Activated naive CD4-positive, alpha-beta T cell treated with anti-CD3 and anti-CD28 coated beads for 36 hours (primary cell): Measurements from ENCODE around the gene LINGO4. TPM values are rescaled to one million over a fixed set of nuclear protein-coding genes. Genes with fewer than 3 reads are reported as not detected.
A peak's percentile ranks its signal among the peaks of the same experiment; 100 is the strongest.
"Not testable (repeated sequence)": the region's sequence is repeated elsewhere in the genome, so short reads cannot be mapped to it uniquely, and the experiment has no call there.

Source experiments
- CTCF ChIA-PET: fragments of 350-600 bp; sonication (Branson Sonifier 250); formaldehyde crosslinking; loops from one replicate; lab custom pipeline; 2021; ENCODE audit warnings: antibody characterized with exemption; lab: Charles Lee
- DNase-seq: peaks from one replicate; pipeline ENCODE4 v3.0.0-alpha.2; 2020
- H3K27ac Mint-ChIP-seq: one replicate; pipeline ENCODE4 v1.8.0; 2021; ENCODE audit warnings: mild to moderate bottlenecking, mixed read lengths
- H3K27me3 Mint-ChIP-seq: one replicate; pipeline ENCODE4 v1.8.0; 2021; ENCODE audit warnings: low read depth, mixed read lengths
- H3K36me3 Mint-ChIP-seq: one replicate; pipeline ENCODE4 v1.8.0; 2021; ENCODE audit warnings: low read depth, mixed read lengths
- H3K4me1 Mint-ChIP-seq: one replicate; pipeline ENCODE4 v1.8.0; 2021; ENCODE audit warnings: low read depth, mixed read lengths
- H3K4me3 Mint-ChIP-seq: one replicate; pipeline ENCODE4 v1.8.0; 2021; ENCODE audit warnings: mild to moderate bottlenecking, moderate library complexity, mixed read lengths
- H3K9me3 Mint-ChIP-seq: one replicate; pipeline ENCODE4 v1.8.0; 2021; ENCODE audit warnings: mixed read lengths
- intact Hi-C: fragments of 100-400 bp; cut with micrococcal nuclease; formaldehyde crosslinking; loops from one replicate; pipeline ENCODE4 v1.15.1; 2023
- total RNA-seq, 2 experiments: library from RNA; stranded (reverse); gene quantifications; one replicate each; pipeline ENCODE4 v1.2.3, GENCODE V29; 2021

Gene LINGO4
- total RNA-seq, 2 experiments from 2014 or later: 0.07 TPM; not detected in 1

GRCh38 chr1:151775894-151776664 is 29.1 kb downstream of the LINGO4 start:
- Mint-ChIP-seq H3K9me3 (no peaks in the 10 kb centered on the region), H3K27me3 (no peaks in the 10 kb centered on the region), H3K4me1 (no peaks in the 10 kb centered on the region), H3K27ac (no peak overlapping the region), H3K4me3 (no peak overlapping the region), H3K36me3 (peaks cover 15% of the 10 kb centered on the region)
- intact Hi-C loops: no loop called here
- no peak for DNase-seq
- CTCF ChIA-PET: interaction anchor here (1.1 kb wide), 1 partner anchor 60 kb away, joined by 3 read pairs; no protein-coding TSS in a partner anchor

GRCh38 chr1:151774256-151774922 is 30.8 kb downstream of the LINGO4 start:
- intact Hi-C loops: no loop called here
- Mint-ChIP-seq H3K27me3 (no peaks in the 10 kb centered on the region), H3K4me1 (no peaks in the 10 kb centered on the region), H3K4me3 (no peak overlapping the region), H3K27ac (no peak overlapping the region), H3K9me3 (no peaks in the 10 kb centered on the region), H3K36me3 (peaks cover 15% of the 10 kb centered on the region)
- DNase-seq: no peak
- CTCF ChIA-PET: interaction anchor here (0.6 to 1.6 kb wide), 4 partner anchors 15 to 62 kb away, joined by 3 to 5 read pairs (median 4); partner anchors contain the start of genes LINGO4 and TDRKH

- DNase-seq: no peak
- Mint-ChIP-seq H3K9me3 (no peaks in the 10 kb centered on the region), H3K4me1 (no peaks in the 10 kb centered on the region), H3K27me3 (no peaks in the 10 kb centered on the region), H3K4me3 (no peak overlapping the region), H3K36me3 (peaks cover 11% of the 10 kb centered on the region), H3K27ac (no peak overlapping the region)
- intact Hi-C loops: no loop called here
- CTCF ChIA-PET: interaction anchor here (0.6 to 1.6 kb wide), 2 partner anchors 16 to 63 kb away, joined by 3 to 5 read pairs; no protein-coding TSS in a partner anchor
These were observed 31.5 kb downstream of the LINGO4 start for GRCh38 chr1:151773702-151774101.

DNA sequence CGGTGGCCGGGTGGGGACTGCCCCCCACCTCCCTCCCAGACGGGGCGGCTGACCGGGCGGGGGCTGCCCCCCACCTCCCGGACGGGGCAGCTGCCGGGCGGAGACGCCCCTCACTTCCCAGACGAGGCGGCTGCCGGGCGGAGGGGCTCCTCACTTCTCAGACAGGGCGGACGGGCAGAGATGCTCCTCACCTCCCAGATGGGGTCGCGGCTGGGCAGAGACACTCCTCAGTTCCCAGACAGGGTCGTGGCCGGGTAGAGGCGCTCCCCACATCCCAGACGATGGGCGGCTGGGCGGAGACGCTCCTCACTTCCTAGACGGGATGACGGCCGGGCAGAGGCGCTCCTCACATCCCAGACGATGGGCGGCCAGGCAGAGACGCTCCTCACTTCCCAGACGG is 35.9 kb downstream of the LINGO4 start:
- DNase-seq, H3K36me3 Mint-ChIP-seq, H3K4me3 Mint-ChIP-seq, H3K9me3 Mint-ChIP-seq, H3K27ac Mint-ChIP-seq, H3K4me1 Mint-ChIP-seq, CTCF ChIA-PET, H3K27me3 Mint-ChIP-seq: not testable (repeated sequence)
- intact Hi-C loops: loop anchor here (10.0 kb wide), 1 partner anchor 116 kb away; no protein-coding TSS in a partner anchor

- H3K27me3 Mint-ChIP-seq, CTCF ChIA-PET, H3K27ac Mint-ChIP-seq, H3K36me3 Mint-ChIP-seq, H3K4me1 Mint-ChIP-seq, DNase-seq, H3K9me3 Mint-ChIP-seq, H3K4me3 Mint-ChIP-seq: not testable (repeated sequence)
- intact Hi-C loops: loop anchor here (10.0 kb wide), 1 partner anchor 116 kb away; no protein-coding TSS in a partner anchor
These were observed 36.7 kb downstream of the LINGO4 start for GRCh38 chr1:151768351-151769066.

DNA sequence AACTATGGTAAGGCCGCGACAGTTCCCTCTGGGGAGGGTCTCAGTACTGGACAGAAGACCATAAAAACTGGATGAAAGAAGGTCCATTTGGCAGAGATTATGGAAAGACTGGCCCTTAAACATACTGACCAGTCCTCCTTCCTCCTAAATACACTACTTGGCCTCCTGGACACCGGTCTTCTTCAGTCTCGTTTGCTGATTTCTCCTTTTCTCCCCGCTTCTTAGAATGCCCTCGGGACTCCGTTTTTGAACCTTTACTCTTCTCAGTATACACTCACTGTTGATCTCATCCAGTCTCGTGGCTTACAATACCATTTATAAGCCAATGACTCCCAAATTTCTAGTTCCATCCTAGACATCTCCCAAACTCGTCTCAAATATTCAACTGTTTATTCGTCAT is 41.2 kb downstream of the LINGO4 start:
- no peak for DNase-seq
- peaks cover 14% of the 10 kb centered on the region for H3K36me3 Mint-ChIP-seq
- H3K27me3 Mint-ChIP-seq: no peaks in the 10 kb centered on the region
- H3K9me3 Mint-ChIP-seq: no peaks in the 10 kb centered on the region
- intact Hi-C loops: loop anchor here (1.0 to 10.0 kb wide), 5 partner anchors 26 to 437 kb away; partner anchors contain the start of genes PI4KB and TDRKH
- CTCF ChIA-PET: interaction anchor here (1.0 to 1.8 kb wide), 3 partner anchors 29 to 73 kb away, joined by 4 to 12 read pairs (median 5); no protein-coding TSS in a partner anchor
- H3K4me3 Mint-ChIP-seq: peak overlapping the region; percentile 86
- peak overlapping the region; percentile 90 for H3K27ac Mint-ChIP-seq
- H3K4me1 Mint-ChIP-seq: peaks cover 17% of the 10 kb centered on the region

DNA sequence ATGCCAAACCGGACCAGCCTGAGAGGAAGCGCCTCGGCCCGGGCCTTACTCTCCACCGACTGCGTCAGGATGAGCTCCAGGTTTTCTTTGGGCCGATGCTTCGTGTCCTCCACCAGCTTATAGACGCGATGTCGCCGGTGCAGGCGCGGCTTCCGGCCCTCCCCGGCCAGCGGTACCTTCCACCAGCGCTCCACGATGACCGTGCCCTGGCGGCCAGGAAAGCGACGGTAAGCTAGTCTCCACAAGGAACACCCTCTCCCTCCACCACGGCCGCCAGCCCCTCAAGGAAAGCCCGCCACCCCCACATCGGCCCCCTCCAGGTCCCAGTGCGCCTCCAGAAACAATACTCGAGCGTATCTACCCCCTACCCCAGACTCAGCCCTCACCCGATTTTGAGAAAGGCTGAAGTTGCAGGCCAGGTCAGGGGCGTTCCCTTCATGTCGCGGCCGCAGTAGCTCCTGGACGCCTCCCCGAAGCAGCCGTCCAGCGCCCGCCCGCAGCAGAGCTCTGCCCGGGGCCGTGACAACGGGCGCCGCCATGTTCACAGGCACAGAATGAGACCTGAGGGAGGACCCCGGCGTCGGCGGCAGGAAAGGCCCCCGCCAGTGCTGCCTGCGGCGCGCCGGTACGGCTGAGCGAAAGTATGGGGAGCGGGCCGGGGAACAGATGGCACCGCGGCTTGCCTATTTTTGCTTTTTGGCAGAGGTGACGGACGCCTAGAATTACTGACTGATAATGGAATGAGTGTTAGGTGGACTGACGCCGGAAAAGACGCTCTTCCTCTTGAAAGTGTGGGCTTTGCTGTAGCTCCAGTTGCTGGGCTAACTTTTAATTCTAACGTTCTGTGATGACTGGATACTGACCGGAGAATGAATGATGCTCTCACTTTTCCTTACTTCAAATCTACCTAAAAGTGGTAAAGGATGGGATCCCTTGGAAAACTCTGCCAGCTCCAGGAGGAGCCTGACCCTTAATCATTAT is 42.0 kb downstream of the LINGO4 start, which contains the start of gene MRPL9:
Gene MRPL9 (minus strand): TSS at position 556 of the 981 bp plus-strand sequence. CDS start 17 bp downstream, at position 539.
- Mint-ChIP-seq H3K9me3 (no peaks in the 10 kb centered on the region), H3K36me3 (peaks cover 17% of the 10 kb centered on the region), H3K4me1 (peaks cover 17% of the 10 kb centered on the region), H3K4me3 (peak within 1 kb of the TSS; percentile 86), H3K27ac (peak within 1 kb of the TSS; percentile 90), H3K27me3 (no peaks in the 10 kb centered on the region)
- CTCF ChIA-PET: interaction anchor here (1.0 to 1.8 kb wide), 5 partner anchors 26 to 74 kb away, joined by 3 to 12 read pairs (median 4); no protein-coding TSS in a partner anchor
- DNase-seq: peak; percentile 91
- intact Hi-C loops: loop anchor here (1.0 to 10.0 kb wide), 5 partner anchors 27 to 436 kb away; partner anchors contain the start of genes PI4KB and TDRKH

- Mint-ChIP-seq H3K4me3 (peak overlapping the region; percentile 24), H3K27me3 (no peaks in the 10 kb centered on the region), H3K27ac (peak overlapping the region; percentile 61), H3K36me3 (peaks cover 20% of the 10 kb centered on the region), H3K9me3 (no peaks in the 10 kb centered on the region), H3K4me1 (peaks cover 28% of the 10 kb centered on the region)
- DNase-seq: no peak
- intact Hi-C loops: loop anchor here (10.0 kb wide), 1 partner anchor 124 kb away; no protein-coding TSS in a partner anchor
- CTCF ChIA-PET: interaction anchor here (1.4 to 1.8 kb wide), 2 partner anchors 76 to 167 kb away, joined by 3 to 4 read pairs; no protein-coding TSS in a partner anchor
These were observed 44.4 kb downstream of the LINGO4 start for GRCh38 chr1:151760597-151761385.

DNA sequence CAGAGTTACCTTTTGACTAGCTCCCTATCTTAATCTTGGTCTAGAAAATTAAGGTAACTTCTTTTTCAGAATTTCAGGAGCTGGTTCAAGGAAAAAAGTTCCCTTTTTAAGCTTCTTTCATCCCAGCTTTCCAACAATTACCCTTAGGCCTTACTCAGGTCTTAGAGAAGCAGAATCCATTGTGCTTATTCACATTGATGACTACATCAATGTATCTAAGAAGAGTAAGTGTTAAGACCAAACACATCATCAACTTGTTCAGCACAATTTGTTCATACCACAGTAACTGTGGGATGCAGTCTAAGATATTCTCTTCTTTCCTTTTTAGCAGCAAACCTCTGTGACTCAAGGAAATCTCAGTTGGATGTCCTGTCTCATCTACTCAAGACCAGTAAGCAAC is 46.0 kb downstream of the LINGO4 start:
- CTCF ChIA-PET: interaction anchor here (0.5 to 1.8 kb wide), 5 partner anchors 75 to 458 kb away, joined by 3 to 5 read pairs (median 4); no protein-coding TSS in a partner anchor
- H3K9me3 Mint-ChIP-seq: no peaks in the 10 kb centered on the region
- H3K4me3 Mint-ChIP-seq: no peak overlapping the region
- intact Hi-C loops: no loop called here
- peaks cover 26% of the 10 kb centered on the region for H3K4me1 Mint-ChIP-seq
- no peak for DNase-seq
- peaks cover 20% of the 10 kb centered on the region for H3K36me3 Mint-ChIP-seq
- H3K27ac Mint-ChIP-seq: no peak overlapping the region
- H3K27me3 Mint-ChIP-seq: no peaks in the 10 kb centered on the region

GRCh38 chr1:151756291-151756690 is 48.9 kb downstream of the LINGO4 start:
- Mint-ChIP-seq H3K4me3 (no peak overlapping the region), H3K9me3 (no peaks in the 10 kb centered on the region), H3K36me3 (peaks cover 13% of the 10 kb centered on the region), H3K27ac (peak overlapping the region; percentile 22), H3K27me3 (no peaks in the 10 kb centered on the region), H3K4me1 (peaks cover 13% of the 10 kb centered on the region)
- peak; percentile 26 for DNase-seq
- intact Hi-C loops: no loop called here
- CTCF ChIA-PET: interaction anchor here (1.5 kb wide), 1 partner anchor 80 kb away, joined by 8 read pairs; no protein-coding TSS in a partner anchor
